ENCODE results near the gene SIK2. TPM values are rescaled to one million over a fixed set of nuclear protein-coding genes. Genes with fewer than 3 reads are reported as not detected.
A peak's percentile ranks its signal among the peaks of the same experiment; 100 is the strongest.

SIK2 gene
- total and polyA plus RNA-seq, 9 of the 15 experiments (the other 6 are each of a cell fraction or from before 2014, with no cell fraction given): 0.74 to 11.6 (median 3.8) TPM

DNA sequence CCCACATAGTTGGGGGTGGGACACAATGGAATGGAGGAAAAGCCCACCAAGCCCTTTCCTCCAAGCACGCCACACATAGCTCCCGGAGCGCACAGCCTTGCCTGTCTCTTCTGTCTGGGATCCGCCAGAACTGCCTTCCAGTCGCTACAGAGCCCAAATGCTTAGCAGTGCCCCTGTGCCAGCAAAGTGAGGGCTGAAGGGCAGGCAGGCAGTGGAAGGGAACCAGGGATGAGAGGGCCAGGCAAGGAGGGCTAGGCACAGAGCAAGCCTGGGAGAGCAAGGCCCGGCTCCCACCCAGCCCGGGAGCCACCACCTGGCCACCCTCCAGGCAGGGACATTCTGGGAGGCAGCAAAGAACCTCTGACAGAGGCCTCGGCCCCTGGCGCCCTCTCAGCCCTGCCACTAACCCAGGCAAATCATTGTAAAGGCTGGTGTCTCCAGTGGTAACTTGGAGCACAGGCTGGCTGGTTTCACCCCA is 131.4 kb downstream of the SIK2 start:
- Histone ChIP-seq H3K27ac (ENCODE audit: extremely low read depth, low read depth, low read length) (no peak overlapping the region), H3K4me1 (replicated peaks in 1 of 2; ENCODE audit: control insufficient read depth in 2 of 2, insufficient read depth in 2 of 2, low read length in 2 of 2) (peaks cover 7 to 15% of the 10 kb centered on the region in 2 experiments; a peak in 4 of 5 replicates), H4K20me1 (replicated peaks; ENCODE audit: control insufficient read depth, insufficient read depth, low read length) (peaks cover 4% of the 10 kb centered on the region; the same call in 1 of the 2 replicates), H3K9me3 (replicated peaks; ENCODE audit: control insufficient read depth, insufficient read depth, low read depth, low read length) (no peaks in the 10 kb centered on the region), H2AFZ (ENCODE audit: low read depth, low read length) (no peak overlapping the region), H3K79me2 (ENCODE audit: control insufficient read depth, insufficient read depth, low read length) (no peaks in the 10 kb centered on the region), H3K4me3 (no peak overlapping the region), H3K9ac (ENCODE audit: insufficient read depth in 1 of 2, low read depth in 2 of 2, low read length in 2 of 2) (no peak overlapping the region; a peak in 1 of 4 replicates), H3K4me2 (ENCODE audit: insufficient read depth, low read length) (no peak overlapping the region), H3K27me3 (ENCODE audit: control insufficient read depth in 2 of 2, insufficient read depth in 2 of 2, low read length in 2 of 2) (no peaks in the 10 kb centered on the region), H3K9me1 (ENCODE audit: control insufficient read depth, insufficient read depth, low read length) (no peaks in the 10 kb centered on the region), H3K36me3 (ENCODE audit: control insufficient read depth, insufficient read depth, low read length) (peaks cover 10% of the 10 kb centered on the region; the same call in 1 of the 3 replicates)
- FAIRE-seq (no peak), ATAC-seq (peak; percentile 6; the same call in 1 of the 3 replicates), DNase-seq (ENCODE audit: extremely low read depth in 1 of 4, low spot score in 3 of 4) (no peak)
- TF ChIP-seq SETDB1 (IDR thresholded peaks at IDR 0.05; ENCODE audit: low read length) (no peak), TEAD2 (tag; IDR thresholded peaks at IDR 0.05) (no peak), TCF7L2 (IDR thresholded peaks at IDR 0.05; ENCODE audit: low read depth, low read length) (no peak), GATAD2B (IDR thresholded peaks at IDR 0.05; ENCODE audit: borderline replicate concordance) (no peak), TOE1 (IDR thresholded peaks at IDR 0.05; ENCODE audit: borderline replicate concordance) (no peak), TOE1 (CRISPR knock-in tag; IDR thresholded peaks at IDR 0.05; ENCODE audit: borderline replicate concordance, low read depth) (no peak), ESRRB (CRISPR knock-in tag; IDR thresholded peaks at IDR 0.05; ENCODE audit: borderline replicate concordance) (no peak), PHB2 (IDR thresholded peaks at IDR 0.05; ENCODE audit: low read depth) (no peak), CREB1 (IDR thresholded peaks at IDR 0.05) (no peak), CREB1 (CRISPR knock-in tag; IDR thresholded peaks at IDR 0.05) (no peak), ZBED1 (IDR thresholded peaks at IDR 0.05) (no peak), MIER1 (IDR thresholded peaks at IDR 0.05; ENCODE audit: low read depth) (no peak), GATA2 (CRISPR knock-in tag; IDR thresholded peaks at IDR 0.05) (no peak), CBX3 (IDR thresholded peaks at IDR 0.05; ENCODE audit: borderline replicate concordance in 1 of 2, low read length in 2 of 2) (no peak), ETS2 (tag; IDR thresholded peaks at IDR 0.05; ENCODE audit: borderline replicate concordance, poor library complexity, severe bottlenecking) (no peak), FOSL1 (tag; conservative IDR thresholded peaks at IDR 0.05) (no peak), DNMT1 (IDR thresholded peaks at IDR 0.05) (no peak), RAD21 (CRISPR knock-in tag; conservative IDR thresholded peaks at IDR 0.05 in 1 of 2, IDR thresholded peaks at IDR 0.05 in 1 of 2) (no peak), BRCA1 (IDR thresholded peaks at IDR 0.05) (no peak), BRCA1 (CRISPR knock-in tag; IDR thresholded peaks at IDR 0.05) (no peak)
- TF ChIP-seq, protein P1, sequence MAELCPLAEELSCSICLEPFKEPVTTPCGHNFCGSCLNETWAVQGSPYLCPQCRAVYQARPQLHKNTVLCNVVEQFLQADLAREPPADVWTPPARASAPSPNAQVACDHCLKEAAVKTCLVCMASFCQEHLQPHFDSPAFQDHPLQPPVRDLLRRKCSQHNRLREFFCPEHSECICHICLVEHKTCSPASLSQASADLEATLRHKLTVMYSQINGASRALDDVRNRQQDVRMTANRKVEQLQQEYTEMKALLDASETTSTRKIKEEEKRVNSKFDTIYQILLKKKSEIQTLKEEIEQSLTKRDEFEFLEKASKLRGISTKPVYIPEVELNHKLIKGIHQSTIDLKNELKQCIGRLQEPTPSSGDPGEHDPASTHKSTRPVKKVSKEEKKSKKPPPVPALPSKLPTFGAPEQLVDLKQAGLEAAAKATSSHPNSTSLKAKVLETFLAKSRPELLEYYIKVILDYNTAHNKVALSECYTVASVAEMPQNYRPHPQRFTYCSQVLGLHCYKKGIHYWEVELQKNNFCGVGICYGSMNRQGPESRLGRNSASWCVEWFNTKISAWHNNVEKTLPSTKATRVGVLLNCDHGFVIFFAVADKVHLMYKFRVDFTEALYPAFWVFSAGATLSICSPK (IDR thresholded peaks at IDR 0.05; ENCODE audit: borderline replicate concordance): no peak
- TF ChIP-seq, protein P2, sequence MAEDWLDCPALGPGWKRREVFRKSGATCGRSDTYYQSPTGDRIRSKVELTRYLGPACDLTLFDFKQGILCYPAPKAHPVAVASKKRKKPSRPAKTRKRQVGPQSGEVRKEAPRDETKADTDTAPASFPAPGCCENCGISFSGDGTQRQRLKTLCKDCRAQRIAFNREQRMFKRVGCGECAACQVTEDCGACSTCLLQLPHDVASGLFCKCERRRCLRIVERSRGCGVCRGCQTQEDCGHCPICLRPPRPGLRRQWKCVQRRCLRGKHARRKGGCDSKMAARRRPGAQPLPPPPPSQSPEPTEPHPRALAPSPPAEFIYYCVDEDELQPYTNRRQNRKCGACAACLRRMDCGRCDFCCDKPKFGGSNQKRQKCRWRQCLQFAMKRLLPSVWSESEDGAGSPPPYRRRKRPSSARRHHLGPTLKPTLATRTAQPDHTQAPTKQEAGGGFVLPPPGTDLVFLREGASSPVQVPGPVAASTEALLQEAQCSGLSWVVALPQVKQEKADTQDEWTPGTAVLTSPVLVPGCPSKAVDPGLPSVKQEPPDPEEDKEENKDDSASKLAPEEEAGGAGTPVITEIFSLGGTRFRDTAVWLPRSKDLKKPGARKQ (CRISPR knock-in tag; IDR thresholded peaks at IDR 0.05): no peak
- BruUV-seq (replicated peaks): no TSS peak
- intact Hi-C loops (cut with micrococcal nuclease): no loop called here
- ChIA-PET CTCF (ENCODE audit: low intra/inter-chr PET ratio) (no interaction called here), POLR2A (interaction anchor here (0.6 to 1.3 kb wide), 2 partner anchors 34 to 124 kb away, joined by 3 read pairs; no protein-coding TSS in a partner anchor)
- in situ Hi-C loops (cut with MboI): no loop called here
- 78% methylated on average over 9 of the region's 9 CpGs for WGBS (ENCODE audit: insufficient coverage, low coverage, missing lambda C conversion rate)
